Right lung (tissue), 5 donors: ENCODE data around the gene C18orf32. TPM values are rescaled to one million over a fixed set of nuclear protein-coding genes. Genes with fewer than 3 reads are reported as not detected.

Source experiments
- DNase-seq, 2 donors: peaks; one replicate each; pipeline ENCODE4 v3.0.0-alpha.2; 2013
- polyA plus RNA-seq, 5 donors: library from polyadenylated mRNA; unstranded; fragments of 120-200 nt; gene quantifications; one replicate each; pipeline versions ENCODE4 v1.2.1 to v1.2.3, GENCODE V29; 2013; ENCODE audit warnings: inconsistent platforms in 1 of 5, low replicate concordance in 1 of 5; ENCODE audit not compliant: insufficient read length in 5 of 5, insufficient read depth in 1 of 5

The C18orf32 gene
- polyA plus RNA-seq, 5 donors = 20.6 to 32.0 (median 26.0) TPM

GRCh38 chr18:49431165-49431962 lies 55.7 kb downstream of the C18orf32 start:
- no peak for DNase-seq

Other genes with a start within 250 kb of the C18orf32 start
- 10 to 100 TPM; 38.0 to 56.1 (median 51.8) TPM for gene DYM, start 26.6 kb downstream of the C18orf32 start, polyA plus RNA-seq
- 1,000 to 10,000 TPM; 2,625 to 3,478 (median 2,703) TPM for gene RPL17, start 5.2 kb upstream of the C18orf32 start, polyA plus RNA-seq
- gene LIPG, start 74.8 kb upstream of the C18orf32 start, polyA plus RNA-seq = 10 to 100 TPM in 3 of 5 donors, 1 to 10 TPM in 2; 8.4 to 22.9 (median 10.9) TPM